Calu3 (cell line): ENCODE measurements around the gene CARD10. TPM values are rescaled to one million over a fixed set of nuclear protein-coding genes. Genes with fewer than 3 reads are reported as not detected.
"Not testable (repeated sequence)": the region's sequence is repeated elsewhere in the genome, so short reads cannot be mapped to it uniquely, and the experiment has no call there.

Experiments used
- BruUV-seq: library from RNA; stranded (reverse); fragments of 400-500 nt; replicated peaks from 2 replicates; lab custom pipeline; 2021; lab: Mats Ljungman, UMichigan
- CTCF ChIA-PET: fragments of 300-600 bp; sonication (Branson Sonifier 250); formaldehyde crosslinking; loops from one replicate; lab custom pipeline; 2022; ENCODE audit warnings: antibody characterized with exemption; lab: Charles Lee
- DNase-seq: peaks from one replicate; pipeline ENCODE4 v3.0.0; 2022
- H3K27ac Mint-ChIP-seq: one replicate; pipeline ENCODE4 v1.8.0; 2022; ENCODE audit warnings: mixed read lengths; ENCODE audit not compliant: unreplicated experiment
- H3K27me3 Mint-ChIP-seq: one replicate; pipeline ENCODE4 v1.8.0; 2022; ENCODE audit warnings: mixed read lengths; ENCODE audit not compliant: unreplicated experiment
- H3K36me3 Mint-ChIP-seq: one replicate; pipeline ENCODE4 v1.8.0; 2022; ENCODE audit warnings: mild to moderate bottlenecking, moderate library complexity, mixed read lengths; ENCODE audit not compliant: insufficient read depth, unreplicated experiment
- H3K4me1 Mint-ChIP-seq: one replicate; pipeline ENCODE4 v1.8.0; 2022; ENCODE audit warnings: mild to moderate bottlenecking, low read depth, mixed read lengths; ENCODE audit not compliant: unreplicated experiment
- H3K4me3 Mint-ChIP-seq: one replicate; pipeline ENCODE4 v1.8.0; 2022; ENCODE audit warnings: mild to moderate bottlenecking, low read depth, moderate library complexity, mixed read lengths; ENCODE audit not compliant: unreplicated experiment
- H3K9me3 Mint-ChIP-seq: one replicate; pipeline ENCODE4 v1.8.0; 2022; ENCODE audit warnings: low read depth, mixed read lengths; ENCODE audit not compliant: unreplicated experiment
- intact Hi-C: fragments of 100-400 bp; cut with micrococcal nuclease; formaldehyde crosslinking; loops from one replicate; pipeline ENCODE4 v1.10.0; 2022; ENCODE audit not compliant: unreplicated experiment
- total RNA-seq: library from RNA; stranded (reverse); gene quantifications from 2 replicates; pipeline ENCODE4 v1.2.3, GENCODE V29; 2022
- TF ChIP-seq, protein P1 (sequence below): fragments of 200-600 bp; IDR thresholded peaks from one replicate; pipeline ENCODE4 v1.8.0; 2022; ENCODE audit warnings: antibody characterized with exemption; ENCODE audit not compliant: unreplicated experiment

The CARD10 gene
- total RNA-seq, 1 experiment from 2014 or later, result 49.2 TPM

DNA sequence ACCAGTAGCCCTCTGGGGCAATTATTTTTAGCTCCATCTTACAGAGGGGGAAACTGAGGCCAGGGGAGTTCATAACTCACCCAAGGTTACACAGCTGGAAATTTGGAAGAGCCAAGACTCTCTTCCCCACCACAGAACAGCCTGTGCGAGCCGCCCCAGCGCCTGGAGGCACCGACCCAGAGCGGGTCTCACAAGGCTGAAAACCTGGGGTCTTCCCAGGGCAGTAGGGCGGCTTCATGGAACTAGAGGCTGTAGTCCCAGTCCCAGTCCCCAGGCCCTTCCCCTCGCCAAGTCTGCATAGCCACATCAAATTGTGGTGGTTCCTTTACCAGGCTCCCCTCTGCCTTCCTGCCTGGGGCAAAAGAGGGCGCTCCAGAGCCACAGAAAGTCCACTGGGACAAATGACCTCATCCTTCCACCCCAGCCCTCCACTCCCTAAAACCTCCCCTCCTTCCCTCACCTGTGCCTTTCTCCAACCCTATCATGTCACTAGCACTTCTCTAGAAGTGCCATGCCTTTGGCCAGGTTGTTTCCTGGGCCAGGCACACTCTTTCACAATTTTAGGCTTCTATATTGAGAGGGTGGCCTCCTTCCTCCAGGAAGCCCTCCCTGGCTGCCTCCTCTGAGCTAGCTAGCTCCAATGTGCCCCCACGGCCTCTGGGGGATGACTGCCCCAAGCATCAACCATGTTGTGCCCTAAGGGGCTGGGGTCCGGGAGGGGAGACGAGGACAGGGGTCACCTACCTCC lies 25.9 kb upstream of the CARD10 start:
- CTCF ChIA-PET, result interaction anchor here (0.7 to 4.0 kb wide), 7 partner anchors 11 to 49 kb away, joined by 3 to 51 read pairs (median 12); no protein-coding TSS in a partner anchor
- TF ChIP-seq, protein P1, sequence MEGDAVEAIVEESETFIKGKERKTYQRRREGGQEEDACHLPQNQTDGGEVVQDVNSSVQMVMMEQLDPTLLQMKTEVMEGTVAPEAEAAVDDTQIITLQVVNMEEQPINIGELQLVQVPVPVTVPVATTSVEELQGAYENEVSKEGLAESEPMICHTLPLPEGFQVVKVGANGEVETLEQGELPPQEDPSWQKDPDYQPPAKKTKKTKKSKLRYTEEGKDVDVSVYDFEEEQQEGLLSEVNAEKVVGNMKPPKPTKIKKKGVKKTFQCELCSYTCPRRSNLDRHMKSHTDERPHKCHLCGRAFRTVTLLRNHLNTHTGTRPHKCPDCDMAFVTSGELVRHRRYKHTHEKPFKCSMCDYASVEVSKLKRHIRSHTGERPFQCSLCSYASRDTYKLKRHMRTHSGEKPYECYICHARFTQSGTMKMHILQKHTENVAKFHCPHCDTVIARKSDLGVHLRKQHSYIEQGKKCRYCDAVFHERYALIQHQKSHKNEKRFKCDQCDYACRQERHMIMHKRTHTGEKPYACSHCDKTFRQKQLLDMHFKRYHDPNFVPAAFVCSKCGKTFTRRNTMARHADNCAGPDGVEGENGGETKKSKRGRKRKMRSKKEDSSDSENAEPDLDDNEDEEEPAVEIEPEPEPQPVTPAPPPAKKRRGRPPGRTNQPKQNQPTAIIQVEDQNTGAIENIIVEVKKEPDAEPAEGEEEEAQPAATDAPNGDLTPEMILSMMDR, result peak; percentile 75
- Mint-ChIP-seq H3K27me3 (no peaks in the 10 kb centered on the region), H3K9me3 (no peaks in the 10 kb centered on the region), H3K36me3 (peaks cover 27% of the 10 kb centered on the region), H3K27ac (peak overlapping the region; percentile 30), H3K4me1 (peaks cover 63% of the 10 kb centered on the region), H3K4me3 (peak overlapping the region; percentile 46)
- intact Hi-C loops, result loop anchor here (1.0 kb wide), 1 partner anchor 22 kb away; no protein-coding TSS in a partner anchor
- no TSS peak for BruUV-seq
- DNase-seq, result peak; percentile 89

- BruUV-seq, result no TSS peak
- Mint-ChIP-seq H3K9me3 (no peaks in the 10 kb centered on the region), H3K4me1 (peaks cover 71% of the 10 kb centered on the region), H3K27ac (peak overlapping the region; percentile 68), H3K36me3 (peaks cover 34% of the 10 kb centered on the region), H3K4me3 (no peak overlapping the region), H3K27me3 (no peaks in the 10 kb centered on the region)
- DNase-seq, result no peak
- intact Hi-C loops, result no loop called here
- CTCF ChIA-PET, result interaction anchor here (1.5 to 1.8 kb wide), 4 partner anchors 14 to 51 kb away, joined by 7 to 35 read pairs (median 15); no protein-coding TSS in a partner anchor
- TF ChIP-seq, protein P1, result no peak
Measured at GRCh38 chr22:37542959-37543358, 23.7 kb upstream of the CARD10 start.

- H3K4me1 Mint-ChIP-seq, result peaks cover 71% of the 10 kb centered on the region
- intact Hi-C loops, result not testable (repeated sequence)
- CTCF ChIA-PET, result interaction anchor here (0.6 to 1.8 kb wide), 14 partner anchors 14 to 80 kb away, joined by 3 to 35 read pairs (median 6); partner anchors contain the start of gene GGA1
Measured at GRCh38 chr22:37542416-37542815, 23.2 kb upstream of the CARD10 start.

DNA sequence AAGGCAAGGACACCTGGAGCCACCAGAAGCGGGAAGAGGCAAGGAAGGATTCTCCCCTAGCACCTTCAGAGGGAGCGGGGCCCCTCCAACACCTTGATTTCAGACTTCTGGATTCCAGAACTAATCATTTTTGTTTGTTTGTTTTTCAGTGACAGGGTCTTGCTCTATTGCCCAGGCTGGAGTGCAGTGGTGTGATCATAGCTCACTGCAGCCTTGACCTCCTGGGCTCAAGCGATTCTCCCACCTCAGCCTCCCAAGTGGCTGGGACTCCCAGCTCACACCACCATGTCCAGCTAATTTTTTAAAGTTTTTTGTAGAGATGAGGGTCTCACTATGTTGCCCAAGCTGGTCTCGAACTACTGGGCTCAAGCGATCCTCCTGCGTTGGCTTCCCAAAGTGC lies 20.6 kb upstream of the CARD10 start:
- intact Hi-C loops, result loop anchor here (2.0 kb wide), 1 partner anchor 53 kb away; no protein-coding TSS in a partner anchor
- H3K9me3 Mint-ChIP-seq, H3K27me3 Mint-ChIP-seq, DNase-seq, H3K4me3 Mint-ChIP-seq, BruUV-seq, H3K27ac Mint-ChIP-seq: not testable (repeated sequence)
- Mint-ChIP-seq H3K4me1 (peaks cover 47% of the 10 kb centered on the region), H3K36me3 (peaks cover 19% of the 10 kb centered on the region)
- CTCF ChIA-PET, result interaction anchor here (0.6 to 3.0 kb wide), 10 partner anchors 10 to 72 kb away, joined by 3 to 27 read pairs (median 6); partner anchors contain the start of gene GGA1

More at GRCh38 chr22:37542416-37542815, 23.2 kb upstream of the CARD10 start:
- not testable (repeated sequence) for H3K27me3 Mint-ChIP-seq, BruUV-seq, H3K9me3 Mint-ChIP-seq, DNase-seq, H3K4me3 Mint-ChIP-seq
- H3K36me3 Mint-ChIP-seq, result peaks cover 34% of the 10 kb centered on the region
- H3K27ac Mint-ChIP-seq, result peak overlapping the region; percentile 68

DNA sequence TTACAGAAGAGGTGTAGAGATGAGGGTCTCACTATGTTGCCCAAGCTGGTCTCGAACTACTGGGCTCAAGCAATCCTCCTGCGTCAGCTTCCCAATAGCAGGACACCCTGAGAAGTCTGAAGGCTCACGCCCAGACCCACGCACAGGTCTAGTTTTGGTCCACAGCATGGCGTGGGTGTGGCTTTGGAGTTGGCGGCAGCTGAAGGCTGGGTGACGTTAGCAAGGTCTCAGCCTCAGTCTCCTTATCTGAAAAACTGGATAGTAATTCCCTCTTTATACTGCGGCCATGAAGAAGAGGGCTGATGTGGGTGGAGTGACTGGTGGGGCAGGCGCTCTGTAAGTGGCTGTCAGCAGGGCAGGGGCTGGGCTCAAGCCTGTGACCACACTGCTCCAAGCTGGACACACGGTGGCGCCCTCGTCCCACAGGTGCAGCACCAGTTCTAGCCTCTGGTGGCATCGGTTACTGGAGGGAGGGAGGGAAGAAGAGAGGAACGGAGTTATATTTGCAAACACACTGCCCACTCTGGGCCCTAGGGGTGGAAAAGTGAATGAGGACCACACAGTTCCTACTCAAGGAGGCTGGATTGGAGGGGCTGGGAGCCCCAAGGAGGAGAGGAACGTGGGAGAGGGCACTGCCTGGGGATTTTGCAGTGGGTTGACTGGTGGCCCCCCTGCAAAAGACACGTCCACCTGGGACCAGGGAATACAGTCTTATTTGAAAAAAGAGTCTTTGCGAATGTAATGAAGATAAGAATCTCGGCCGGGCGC lies 19.6 kb upstream of the CARD10 start:
- H3K36me3 Mint-ChIP-seq, result peaks cover 25% of the 10 kb centered on the region
- BruUV-seq, result no TSS peak
- CTCF ChIA-PET, result interaction anchor here (0.6 to 3.0 kb wide), 11 partner anchors 19 to 104 kb away, joined by 3 to 27 read pairs (median 4); partner anchors contain the start of gene GGA1
- H3K9me3 Mint-ChIP-seq, result no peaks in the 10 kb centered on the region
- TF ChIP-seq, protein P1, result peak; percentile 97
- peak overlapping the region; percentile 52 for H3K27ac Mint-ChIP-seq
- no peaks in the 10 kb centered on the region for H3K27me3 Mint-ChIP-seq
- intact Hi-C loops, result loop anchor here (2.0 kb wide), 1 partner anchor 54 kb away; no protein-coding TSS in a partner anchor
- peak overlapping the region; percentile 5 for H3K4me3 Mint-ChIP-seq
- peak; percentile 97 for DNase-seq
- peaks cover 48% of the 10 kb centered on the region for H3K4me1 Mint-ChIP-seq
